ENCODE measurements around the gene TPT1.
"Not testable (repeated sequence)": the region's sequence is repeated elsewhere in the genome, so short reads cannot be mapped to it uniquely, and the experiment has no call there.

The TPT1 gene

GRCh38 chr13:45341034-45341798 lies at the start of gene TPT1:
Gene TPT1 (minus strand): TSS chr13:45341183. CDS start chr13:45341069, 114 bp downstream.
- DNase-seq: peak; percentile 91

GRCh38 chr13:45390348-45390747 lies 49.4 kb upstream of the TPT1 start:
- not testable (repeated sequence) for DNase-seq

GRCh38 chr13:45388664-45389063 lies 47.7 kb upstream of the TPT1 start:
- no peak for DNase-seq

- DNase-seq: not testable (repeated sequence)
Observed at GRCh38 chr13:45386892-45387575, 46.1 kb upstream of the TPT1 start.

GRCh38 chr13:45385907-45386553 lies 45.0 kb upstream of the TPT1 start:
- no peak for DNase-seq

- DNase-seq: no peak
Observed at GRCh38 chr13:45385320-45385719, 44.3 kb upstream of the TPT1 start.

GRCh38 chr13:45384474-45385174 lies 43.6 kb upstream of the TPT1 start:
- no peak for DNase-seq

- not testable (repeated sequence) for DNase-seq
Observed at GRCh38 chr13:45382739-45383138, 41.8 kb upstream of the TPT1 start.

- DNase-seq: no peak
Observed at GRCh38 chr13:45381196-45381595, 40.2 kb upstream of the TPT1 start.

- DNase-seq: not testable (repeated sequence)
Observed at GRCh38 chr13:45380708-45381107, 39.7 kb upstream of the TPT1 start.

GRCh38 chr13:45379516-45379915 lies 38.5 kb upstream of the TPT1 start:
- not testable (repeated sequence) for DNase-seq

- not testable (repeated sequence) for DNase-seq
Observed at GRCh38 chr13:45378786-45379185, 37.8 kb upstream of the TPT1 start.

- not testable (repeated sequence) for DNase-seq
Observed at GRCh38 chr13:45377314-45377713, 36.3 kb upstream of the TPT1 start.

GRCh38 chr13:45376651-45377050 lies 35.7 kb upstream of the TPT1 start:
- not testable (repeated sequence) for DNase-seq

- no peak for DNase-seq
Observed at GRCh38 chr13:45374917-45375316, 33.9 kb upstream of the TPT1 start.

GRCh38 chr13:45373162-45373547 lies 32.2 kb upstream of the TPT1 start:
- no peak for DNase-seq

GRCh38 chr13:45372189-45373161 lies 31.5 kb upstream of the TPT1 start:
- DNase-seq: peak; percentile 85

- no peak for DNase-seq
Observed at GRCh38 chr13:45370922-45371406, 30.0 kb upstream of the TPT1 start.

GRCh38 chr13:45369116-45369515 lies 28.1 kb upstream of the TPT1 start:
- no peak for DNase-seq

GRCh38 chr13:45368571-45368970 lies 27.6 kb upstream of the TPT1 start:
- no peak for DNase-seq

GRCh38 chr13:45368005-45368404 lies 27.0 kb upstream of the TPT1 start:
- no peak for DNase-seq

- no peak for DNase-seq
Observed at GRCh38 chr13:45367358-45367757, 26.4 kb upstream of the TPT1 start.
